ENCODE results near the gene SUSD1.
"Not testable (repeated sequence)": the region's sequence is repeated elsewhere in the genome, so short reads cannot be mapped to it uniquely, and the experiment has no call there.

The SUSD1 gene

DNA sequence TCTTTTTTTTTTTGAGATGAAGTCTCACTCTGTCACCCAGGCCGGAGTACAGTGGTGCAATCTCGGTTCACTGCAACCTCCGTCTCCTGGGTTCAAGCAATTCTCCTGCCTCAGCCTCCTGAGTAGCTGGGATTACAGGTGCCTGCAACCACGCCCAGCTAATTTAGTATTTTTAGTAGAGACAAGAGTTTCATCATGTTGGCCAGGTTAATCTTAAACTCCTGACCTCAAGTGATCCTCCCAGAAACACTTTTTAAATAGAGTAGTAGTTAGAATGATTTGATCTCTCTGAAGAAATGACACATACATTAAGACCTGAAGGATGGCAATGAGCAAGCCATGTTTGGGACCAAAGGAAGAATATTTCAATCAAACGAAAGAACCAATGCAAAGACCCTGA lies 46.7 kb downstream of the SUSD1 start:
- not testable (repeated sequence) for DNase-seq

DNA sequence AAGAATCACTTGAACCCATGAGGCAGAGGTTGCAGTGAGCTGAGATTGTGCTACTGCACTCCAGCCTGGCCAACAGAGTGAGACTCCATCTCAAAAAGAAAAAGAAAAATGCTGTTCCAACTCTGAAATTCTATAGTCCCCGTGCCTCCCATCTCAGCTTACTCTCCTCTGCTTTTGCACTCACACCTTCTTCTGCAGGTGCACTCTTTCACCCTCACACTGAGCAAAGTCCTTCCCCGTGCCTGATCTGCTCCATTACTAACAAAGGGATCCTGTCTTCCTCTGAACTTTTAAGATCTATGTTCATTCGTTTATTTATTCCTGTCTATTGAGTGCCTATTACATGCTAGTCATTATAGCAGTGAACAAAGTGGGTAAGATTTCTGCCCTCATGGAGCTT lies 47.8 kb downstream of the SUSD1 start:
- DNase-seq, result no peak

DNA sequence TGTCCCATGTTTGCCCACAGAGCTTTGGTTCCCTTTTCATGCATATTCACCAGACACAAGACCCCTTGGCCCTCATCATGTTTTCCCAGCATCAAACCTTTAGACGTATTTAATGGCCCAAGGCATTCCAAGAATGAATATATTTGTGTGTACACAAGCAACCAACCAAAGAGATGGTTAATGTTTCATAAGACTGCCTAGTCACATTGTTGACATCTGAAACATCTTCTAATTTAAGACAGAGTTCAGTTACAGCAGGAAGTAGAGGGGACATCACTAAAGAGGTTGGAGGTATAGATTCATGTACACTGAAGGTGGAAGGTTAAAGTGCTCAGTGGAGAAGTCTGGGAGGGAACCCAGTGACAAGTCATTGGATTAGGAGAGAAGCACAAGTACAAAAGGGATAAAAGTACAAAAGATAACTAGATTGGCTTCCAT lies 49.1 kb downstream of the SUSD1 start:
- no peak for DNase-seq

DNA sequence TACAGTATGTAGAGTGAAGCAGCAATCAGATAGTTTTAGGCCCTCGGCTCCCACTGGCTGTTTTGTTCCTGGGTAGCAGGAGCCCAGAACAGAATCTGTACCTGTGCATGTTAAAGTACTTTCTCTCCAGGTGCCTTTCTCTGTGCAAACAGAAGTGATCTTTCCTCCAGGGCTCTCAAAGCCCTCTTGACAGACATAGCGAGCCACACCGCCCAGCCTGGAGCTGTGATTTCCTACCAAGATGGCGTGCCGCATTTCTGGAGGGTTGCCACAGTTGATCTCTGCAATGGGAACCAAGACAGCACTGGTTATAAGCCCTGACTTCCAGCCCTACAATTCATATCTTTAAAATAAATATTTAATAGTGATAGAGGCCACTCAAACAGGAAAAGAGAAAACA lies 50.9 kb downstream of the SUSD1 start:
- DNase-seq, result no peak

DNA sequence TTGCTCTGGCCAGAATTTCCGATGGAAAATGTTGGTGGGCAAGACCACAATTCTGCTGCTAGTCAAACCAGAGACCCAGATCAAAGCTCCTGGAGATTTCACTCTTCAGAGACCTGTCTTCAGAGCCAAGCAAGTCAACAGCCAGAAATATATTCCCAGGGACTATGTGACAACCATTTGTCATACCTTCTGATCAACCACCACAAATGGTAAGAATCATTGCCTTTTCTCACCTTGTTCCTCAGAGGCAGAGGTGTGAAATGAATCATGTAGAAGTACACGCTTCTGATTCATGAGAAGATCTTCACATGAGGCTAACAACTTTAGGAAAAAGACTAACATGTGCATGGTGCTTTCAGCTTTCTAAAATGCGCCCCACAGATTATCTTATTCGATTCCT lies 53.5 kb downstream of the SUSD1 start:
- DNase-seq, result no peak

DNA sequence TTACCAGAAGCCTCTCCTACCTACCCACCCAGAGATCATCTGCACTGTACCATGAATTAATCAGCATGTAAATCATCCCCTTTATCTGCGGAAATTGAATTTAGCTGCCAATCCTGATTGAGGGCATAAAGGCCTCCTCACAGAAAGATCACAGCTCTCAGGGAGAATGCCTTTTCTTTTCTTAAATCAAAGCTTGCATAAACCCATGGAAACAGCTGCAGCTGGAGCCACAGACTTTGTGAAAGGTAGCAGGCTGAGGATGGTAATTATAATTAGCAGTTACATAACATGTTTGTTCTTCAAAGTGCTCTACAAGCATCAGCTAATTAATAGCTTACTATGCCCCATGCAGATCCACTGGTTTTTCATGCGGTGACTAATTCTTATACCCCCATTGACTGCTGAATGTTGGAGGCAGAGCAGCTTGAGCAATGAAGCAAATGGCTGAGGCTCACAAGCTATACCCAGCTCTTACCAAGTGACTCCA lies 54.6 kb downstream of the SUSD1 start:
- DNase-seq, result no peak

DNA sequence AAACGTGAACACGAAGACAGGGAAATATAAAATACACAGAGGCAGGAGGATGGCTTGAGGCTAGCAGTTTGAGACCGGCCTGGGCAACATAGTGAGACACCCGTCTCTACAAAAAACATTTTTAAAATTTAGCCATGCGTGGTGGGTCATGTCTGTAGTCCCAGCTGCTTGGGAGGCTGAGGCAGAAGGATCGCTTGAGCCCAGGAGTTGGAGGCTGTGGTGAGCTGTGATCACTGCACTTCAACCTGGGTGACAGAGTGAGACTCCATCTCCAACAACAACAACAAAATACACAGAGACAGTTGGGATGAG lies 55.1 kb downstream of the SUSD1 start:
- no peak for DNase-seq

DNA sequence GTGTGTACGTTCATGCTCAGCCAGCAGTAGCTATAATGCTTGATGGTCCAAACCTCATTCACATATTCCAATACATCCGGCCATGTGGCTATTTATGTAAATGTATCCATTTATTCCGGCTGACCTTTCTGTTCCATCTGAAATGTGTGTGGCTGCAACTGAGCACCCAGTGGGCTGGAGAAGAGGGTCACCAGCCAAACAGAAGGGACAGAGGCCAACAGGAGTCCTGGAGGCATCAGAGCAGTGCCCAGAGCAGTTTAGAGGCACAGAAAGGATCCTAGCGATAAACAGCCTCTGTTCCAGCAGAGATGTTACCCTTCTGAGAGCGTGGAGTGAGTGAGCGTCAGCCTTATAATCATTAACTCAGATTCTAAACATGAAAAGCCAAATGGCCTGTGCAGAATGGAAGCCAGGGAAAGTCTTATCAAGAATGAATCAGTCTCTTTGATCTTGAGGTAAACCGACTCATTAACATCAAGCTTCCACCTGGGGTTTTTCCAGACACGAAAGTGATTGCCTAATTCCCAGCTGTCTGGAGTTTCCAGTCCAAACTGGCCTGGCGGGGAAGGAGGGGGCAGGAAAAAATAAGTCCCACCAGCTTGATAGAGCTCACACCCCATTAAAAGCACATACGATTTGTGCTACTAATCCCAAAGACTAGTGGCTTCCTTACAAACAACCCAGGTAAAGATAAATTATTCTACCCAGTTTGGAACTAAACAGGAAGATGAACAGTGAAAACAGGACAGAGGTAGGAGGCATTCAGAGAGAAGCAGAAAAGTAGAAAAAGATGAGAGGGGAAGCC lies 55.7 kb downstream of the SUSD1 start:
- DNase-seq, result no peak

DNA sequence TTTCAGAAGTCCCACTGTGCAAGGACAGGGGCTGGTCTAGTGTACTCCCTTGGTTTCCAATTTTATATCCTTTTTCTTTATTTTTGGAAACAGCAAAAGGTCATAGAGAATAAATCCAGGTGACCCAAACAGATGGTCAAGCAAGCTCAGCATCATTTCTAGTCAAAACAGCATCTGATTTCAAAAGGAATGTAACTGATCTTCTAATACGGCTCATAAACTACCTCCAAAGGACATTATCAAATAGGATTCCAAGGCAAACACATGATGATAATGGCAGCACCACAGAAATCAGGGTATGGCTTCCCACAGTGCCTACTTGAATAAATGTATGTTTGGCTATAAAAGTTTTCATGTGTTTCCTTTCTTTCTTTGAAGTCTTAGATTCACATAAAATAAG lies 57.1 kb downstream of the SUSD1 start:
- DNase-seq, result no peak

DNA sequence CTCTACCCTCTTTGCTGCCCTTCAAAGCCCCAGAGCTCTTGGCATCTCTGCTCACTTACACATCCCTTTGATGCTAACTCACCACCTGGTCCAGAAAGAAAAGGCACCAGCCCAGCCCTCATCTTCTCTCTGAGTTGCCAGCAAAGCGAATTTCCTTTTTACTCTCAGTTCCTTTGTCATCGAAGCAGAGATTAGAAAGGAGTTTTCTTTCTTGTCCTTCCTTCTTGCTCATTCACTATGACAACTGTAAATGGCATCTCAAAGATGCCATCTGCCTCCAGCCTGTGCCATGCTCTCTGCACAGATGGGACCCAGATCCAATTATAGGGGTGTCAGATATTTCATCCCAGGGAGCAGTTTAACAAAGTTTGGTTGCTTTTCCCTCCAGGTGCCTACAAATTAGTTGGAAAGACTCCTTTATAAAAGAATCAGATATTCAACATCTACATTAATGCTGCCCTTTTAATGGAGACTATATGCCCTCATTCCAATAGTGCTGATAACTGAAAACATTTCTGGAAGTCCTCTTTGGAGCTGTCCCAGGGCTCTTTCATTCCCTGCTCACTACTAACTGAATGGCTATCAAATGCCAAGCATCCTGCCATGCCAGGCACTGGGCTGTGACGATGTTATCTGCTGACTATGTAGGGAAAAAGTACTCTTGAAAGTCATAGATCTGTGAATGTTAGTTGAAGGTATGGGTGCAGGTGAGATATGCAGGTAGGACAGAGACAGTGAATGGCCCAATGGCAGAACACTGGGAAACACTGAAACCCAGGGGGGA lies 58.9 kb downstream of the SUSD1 start:
- DNase-seq, result no peak

DNA sequence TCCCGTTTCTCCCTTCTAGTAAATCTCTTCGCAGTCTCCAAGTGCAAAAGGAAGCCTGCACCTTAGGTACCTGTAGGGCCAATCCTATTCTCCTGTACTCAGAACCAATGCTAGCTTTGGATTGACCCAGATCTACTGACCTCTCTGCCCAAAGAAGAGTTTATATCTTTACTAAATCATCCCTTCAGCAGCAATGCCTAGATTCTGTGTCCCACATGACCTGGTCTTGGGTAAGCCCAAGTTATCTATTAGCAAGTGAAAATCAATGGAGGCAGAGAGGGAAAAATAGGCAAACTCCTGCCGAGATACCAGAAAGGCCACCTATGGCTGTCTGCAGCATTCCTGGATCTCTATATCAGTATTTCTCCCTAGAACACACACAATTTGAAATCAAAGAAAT lies 60.0 kb downstream of the SUSD1 start:
- no peak for DNase-seq

DNA sequence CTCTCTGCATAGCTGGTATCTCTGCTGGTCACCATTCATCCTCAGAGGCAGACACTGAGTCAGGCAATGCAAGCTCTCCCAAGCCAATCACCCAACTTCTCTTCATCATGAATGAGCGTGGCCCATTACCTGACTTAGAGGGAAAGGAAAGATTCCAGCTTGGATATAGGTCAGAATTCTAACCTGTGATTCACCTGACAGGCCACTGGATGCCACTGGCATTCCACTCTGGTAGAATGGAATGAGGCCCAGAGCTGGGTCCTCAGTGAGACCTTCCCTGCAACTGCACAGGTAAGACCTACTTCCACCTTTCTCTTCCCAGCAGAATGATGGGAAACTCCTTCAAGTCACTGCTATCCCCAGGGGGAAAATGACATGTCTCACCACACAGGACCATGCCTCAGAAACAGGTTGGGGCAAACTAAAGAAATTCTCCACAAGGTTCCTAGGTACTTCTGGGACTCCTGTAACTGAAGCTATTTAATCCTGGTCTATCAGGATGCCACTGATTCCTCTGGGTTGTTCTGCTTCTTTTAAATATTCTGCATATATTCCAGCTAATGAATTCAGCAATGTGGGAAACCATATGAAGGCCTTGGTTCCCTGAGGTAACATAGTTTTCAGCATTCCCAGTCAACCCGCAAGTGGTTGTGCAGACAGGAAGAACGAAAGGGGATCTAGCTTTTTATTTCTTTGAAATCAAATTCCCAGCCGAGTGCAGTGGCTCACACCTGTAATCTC lies 62.0 kb downstream of the SUSD1 start:
- peak; percentile 2 to 6 for DNase-seq

DNA sequence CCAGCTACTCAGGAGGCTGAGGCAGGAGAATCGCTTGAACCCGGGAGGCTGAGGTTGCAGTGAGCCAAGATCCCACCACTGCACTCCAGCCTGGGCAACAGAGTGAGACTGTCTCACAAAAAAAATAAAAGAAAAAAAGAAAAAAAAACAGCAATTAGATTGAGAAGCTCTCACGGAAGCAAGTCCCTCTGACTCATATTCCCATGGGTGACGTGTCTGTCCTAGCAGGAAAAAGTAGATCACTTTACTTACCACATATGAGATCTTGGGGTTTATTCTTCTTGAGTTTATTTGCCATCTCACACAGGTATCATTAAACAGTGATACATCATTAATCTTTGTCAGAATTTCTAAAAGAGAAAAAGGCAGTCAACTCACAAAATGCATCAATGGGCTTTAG lies 62.6 kb downstream of the SUSD1 start:
- DNase-seq, result no peak

DNA sequence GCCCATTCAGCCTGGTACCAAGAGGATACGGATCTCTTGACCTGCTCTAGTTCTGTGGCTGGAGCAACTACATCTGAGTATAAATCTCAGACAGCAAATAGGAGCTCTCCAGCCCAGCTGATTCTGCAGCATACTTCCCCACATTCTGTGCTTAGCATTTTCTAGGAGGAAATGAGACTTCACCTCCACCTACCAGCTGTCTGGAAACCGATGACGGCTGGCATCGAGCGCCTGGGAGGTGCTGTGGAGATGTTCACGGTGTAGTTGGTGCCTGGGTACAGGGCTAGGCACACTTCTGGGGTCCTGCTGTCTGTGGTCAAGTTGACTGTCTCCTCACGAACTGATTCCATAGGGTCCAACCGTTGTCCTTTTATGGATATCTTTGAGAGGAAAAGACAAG lies 63.6 kb downstream of the SUSD1 start:
- no peak for DNase-seq

DNA sequence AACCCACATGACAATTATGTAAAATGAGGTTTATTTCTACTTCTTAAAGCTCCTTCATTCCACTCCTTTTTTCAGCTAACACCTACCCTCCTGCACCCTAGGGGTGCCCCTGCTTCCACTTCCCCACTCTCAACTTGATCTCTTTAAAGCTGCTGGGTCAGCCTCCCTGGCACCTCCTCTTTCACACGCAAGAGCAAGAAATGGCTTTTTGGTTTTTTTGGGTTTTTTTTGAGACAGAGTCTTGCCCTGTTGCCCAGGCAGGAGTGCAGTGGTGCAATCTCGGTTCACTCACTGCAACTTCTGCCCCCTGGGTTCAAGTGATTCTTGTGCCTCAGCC lies 64.4 kb downstream of the SUSD1 start:
- no peak for DNase-seq

DNA sequence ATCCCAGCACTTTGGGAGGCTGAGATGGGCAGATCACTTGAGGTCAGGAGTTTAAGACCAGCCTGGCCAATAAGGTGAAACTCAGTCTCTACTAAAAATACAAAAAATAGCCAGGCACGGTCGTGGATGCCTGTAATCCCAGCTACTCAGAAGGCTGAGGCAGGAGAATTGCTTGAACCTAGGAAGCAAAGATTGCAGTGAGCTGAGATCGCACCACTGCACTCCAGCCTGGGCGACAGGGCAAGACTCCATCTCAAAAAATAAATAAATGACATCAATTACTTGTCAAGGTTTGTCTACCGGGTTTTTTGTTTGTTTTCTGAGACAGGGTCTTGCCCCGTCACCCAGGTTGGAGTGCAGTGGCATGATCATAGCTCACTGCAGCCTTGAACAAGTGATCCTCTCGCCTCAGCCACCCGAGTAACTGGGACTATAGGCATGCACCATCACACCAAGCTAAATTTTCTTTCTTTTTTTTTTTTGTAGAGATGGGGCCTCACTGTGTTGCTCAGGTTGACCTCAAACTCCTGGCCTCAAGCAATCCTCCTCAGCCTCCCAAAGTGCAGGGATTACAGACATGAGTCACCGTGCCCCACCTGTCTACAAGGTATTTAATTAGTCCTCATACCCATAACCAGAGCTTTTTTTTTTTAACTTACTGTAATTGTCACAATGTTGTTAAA lies 64.9 kb downstream of the SUSD1 start:
- no peak for DNase-seq

DNA sequence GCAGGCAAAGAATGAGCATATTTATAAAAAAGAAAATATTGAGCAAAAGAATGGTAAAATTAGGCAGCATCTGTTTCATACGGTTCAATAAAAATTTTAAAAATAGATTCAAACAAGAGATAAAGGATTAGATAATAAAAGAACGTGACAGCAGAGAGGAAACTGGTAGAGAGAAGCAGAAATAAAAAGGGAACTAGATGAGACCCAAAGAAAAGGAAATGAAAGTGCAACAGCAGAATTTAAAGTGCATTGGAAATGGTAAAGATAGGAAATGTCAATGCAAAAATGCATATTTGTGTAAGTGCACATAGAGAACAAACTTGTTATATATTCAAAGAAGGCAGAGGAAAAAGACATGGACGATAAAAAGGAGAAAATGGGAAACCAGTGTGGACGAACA lies 70.2 kb downstream of the SUSD1 start:
- DNase-seq, result no peak

DNA sequence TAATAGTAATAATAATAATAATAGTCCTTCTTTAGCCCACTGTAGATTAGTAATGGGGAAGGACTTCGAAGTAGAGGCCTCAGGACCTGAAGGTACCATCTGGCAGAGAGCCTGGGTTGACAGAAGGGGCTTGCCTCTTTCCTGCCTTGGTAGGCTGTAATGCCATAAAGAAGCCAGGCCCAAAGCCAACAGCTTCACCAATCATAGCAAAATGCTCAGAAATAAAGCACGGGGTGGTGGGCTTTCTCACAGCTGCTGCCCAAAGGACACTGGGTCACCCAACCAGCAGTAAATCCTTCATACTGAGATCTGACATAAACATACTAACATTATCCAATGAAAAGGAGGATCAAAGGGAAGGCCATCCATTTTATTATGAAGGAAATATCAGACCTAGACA lies 70.7 kb downstream of the SUSD1 start:
- DNase-seq, result no peak

DNA sequence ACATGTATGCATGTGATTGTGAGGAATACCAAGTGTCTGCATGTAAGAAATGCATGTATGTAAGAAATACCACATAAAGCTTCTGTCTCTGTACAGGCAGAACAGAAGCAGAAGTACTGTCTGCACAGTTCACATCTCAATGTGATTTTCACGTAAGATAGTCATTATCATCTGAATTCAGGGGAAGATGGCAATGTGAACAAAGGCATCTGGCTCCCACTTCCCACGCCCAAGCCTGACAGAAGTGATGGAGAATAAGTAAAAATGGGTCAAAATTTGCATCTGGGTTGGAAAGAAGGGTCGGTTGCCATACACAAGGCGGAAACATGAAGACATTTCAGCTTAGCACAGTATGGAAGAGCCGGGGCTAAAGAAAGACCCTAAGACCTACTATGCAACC lies 71.7 kb downstream of the SUSD1 start:
- DNase-seq, result no peak

DNA sequence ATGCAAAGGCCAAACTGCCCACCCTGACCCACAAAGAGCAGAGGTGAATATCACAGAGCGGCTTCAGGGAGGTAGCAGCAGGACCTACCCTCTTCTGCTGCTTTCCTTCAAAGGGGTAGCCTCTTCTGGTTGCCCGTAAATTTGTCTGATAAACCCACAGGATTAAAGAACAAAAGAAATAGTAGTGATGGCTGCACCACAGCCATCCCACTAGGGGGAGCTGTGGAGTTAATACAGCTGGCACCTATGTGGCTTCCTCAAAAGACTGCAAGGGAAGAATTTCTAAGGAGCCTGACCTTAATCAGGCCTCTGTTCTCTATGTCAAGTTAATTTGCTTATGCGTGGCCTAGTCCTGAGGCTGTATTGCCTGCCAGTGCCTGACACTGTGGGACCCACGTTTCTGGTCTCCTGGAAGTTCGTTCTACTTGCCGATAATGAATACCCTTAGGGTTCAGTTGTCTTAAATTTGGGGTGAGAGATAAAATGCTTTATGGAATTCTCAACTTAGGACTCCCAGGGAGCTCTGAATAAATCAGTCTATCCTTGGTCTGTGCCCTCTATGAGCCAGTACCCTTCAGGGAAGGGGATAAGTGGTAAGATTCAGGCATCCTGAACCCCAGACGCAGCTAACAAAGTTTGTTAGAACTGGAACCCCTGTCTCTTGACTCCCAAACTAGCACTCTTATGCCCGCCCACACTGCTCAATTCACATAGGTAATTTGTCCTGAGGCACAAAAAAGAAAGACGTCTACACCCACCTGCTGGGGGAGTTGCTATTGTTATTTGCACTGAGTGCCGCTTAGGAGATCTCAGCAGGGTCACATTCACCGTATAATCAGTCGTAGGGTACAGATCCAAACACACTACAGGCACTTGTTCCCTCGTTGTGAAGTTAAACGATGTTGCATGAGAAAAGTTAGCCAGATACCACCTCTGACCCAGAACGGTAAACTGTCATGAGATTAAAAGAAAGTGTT lies 77.1 kb downstream of the SUSD1 start:
- peak; percentile 51 to 53 for DNase-seq

DNA sequence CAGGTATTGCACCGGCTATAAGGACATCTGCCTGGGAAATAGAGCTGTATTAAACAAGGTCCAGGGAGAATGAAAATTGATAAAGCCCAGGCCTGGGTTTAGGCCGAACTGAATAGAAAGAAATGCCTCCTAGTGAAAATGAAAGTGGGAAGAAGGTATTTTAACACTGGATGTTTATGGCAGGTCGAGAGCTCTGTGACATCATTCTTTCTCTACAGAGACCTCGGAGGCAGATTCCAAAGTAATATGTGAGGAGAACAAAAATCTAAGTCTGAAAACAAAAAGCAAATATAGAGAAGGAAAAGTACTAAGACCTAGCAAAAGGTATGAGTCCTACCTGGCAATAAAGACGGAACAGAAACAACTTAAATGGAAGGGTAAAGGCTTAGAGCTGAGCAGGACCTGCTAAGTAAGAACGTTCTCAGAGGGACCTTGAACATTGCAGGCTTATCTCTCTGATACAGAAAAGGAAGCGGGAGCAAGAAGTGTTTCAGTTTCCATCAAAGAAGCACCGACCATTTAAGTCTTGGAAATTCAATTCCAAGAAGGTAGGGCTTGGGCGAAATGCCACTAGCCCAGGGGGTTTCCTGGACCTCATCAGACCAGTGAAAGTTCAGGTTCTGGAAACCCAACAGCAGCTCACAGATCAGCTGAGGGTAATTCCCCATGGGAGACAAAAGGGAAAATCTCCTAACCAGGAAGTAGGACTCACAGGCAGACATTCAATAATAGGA lies 80.0 kb downstream of the SUSD1 start:
- DNase-seq, result no peak
